GM12878 (cell line): Measurements from ENCODE around the gene RSRC1. TPM values are rescaled to one million over a fixed set of nuclear protein-coding genes. Genes with fewer than 3 reads are reported as not detected.

Experiments
- ATAC-seq: fragments of 200-7000 bp; cut with Tn5 transposase; 3 replicates; pipeline ENCODE4 v1.9.1; 2020; ENCODE audit warnings: mild to moderate bottlenecking, moderate library complexity
- BruUV-seq: library from RNA; stranded (reverse); fragments of 400-500 nt; replicated peaks from 2 replicates; lab custom pipeline; 2021; lab: Mats Ljungman, UMichigan
- CTCF ChIA-PET: fragments of 300-600 bp; sonication (Branson Sonifier 250); formaldehyde crosslinking; extraction: SDS; loops from one replicate; lab custom pipeline; 2021; ENCODE audit warnings: inconsistent platforms; lab: Yijun Ruan, JAX
- POLR2A ChIA-PET: fragments of 350-600 bp; formaldehyde crosslinking; extraction: SDS; loops from one replicate; lab custom pipeline; 2021; ENCODE audit warnings: inconsistent platforms; lab: Charles Lee
- RAD21 ChIA-PET: fragments of 300-600 bp; sonication (Branson Sonifier 250); formaldehyde crosslinking; loops from one replicate; lab custom pipeline; 2023; ENCODE audit warnings: antibody characterized with exemption; ENCODE audit not compliant: unreplicated experiment; lab: Charles Lee
- SMC1A ChIA-PET: fragments of 300-600 bp; sonication (Branson Sonifier 250); formaldehyde crosslinking; loops from one replicate; lab custom pipeline; 2023; ENCODE audit not compliant: unreplicated experiment, uncharacterized antibody; lab: Charles Lee
- DNase-seq: peaks from one replicate; pipeline ENCODE4 v3.0.0-alpha.2; 2011; ENCODE audit warnings: low read depth, low spot score
- FAIRE-seq: peaks from 3 replicates; lab custom pipeline; 2011; peaks lifted over from hg19 to GRCh38; lab: Jason Lieb, UNC
- H2AFZ ChIP-seq: 2 replicates; pipeline ENCODE4 v1.6.0; 2011; ENCODE audit warnings: low read depth, low read length, control low read depth; ENCODE audit not compliant: control insufficient read depth
- H3K27ac ChIP-seq: 2 replicates; pipeline ENCODE4 v1.5.1; 2011; ENCODE audit warnings: control low read depth; ENCODE audit not compliant: control insufficient read depth, insufficient read depth
- H3K27me3 ChIP-seq, 2 experiments: replicated peaks in 1 of 2; 2 replicates each; pipeline versions ENCODE4 v1.6.0 to v1.6.1; 2011; ENCODE audit warnings: low read length in 1 of 2; ENCODE audit not compliant: control insufficient read depth in 2 of 2, insufficient read depth in 2 of 2
- H3K36me3 ChIP-seq, 2 experiments: 2 replicates each; pipeline ENCODE4 v1.5.1; 2011; ENCODE audit warnings: low read length in 1 of 2; ENCODE audit not compliant: control insufficient read depth in 2 of 2, insufficient read depth in 2 of 2
- H3K4me1 ChIP-seq: 2 replicates; pipeline ENCODE4 v1.6.1; 2011; ENCODE audit warnings: mild to moderate bottlenecking, low read length, moderate library complexity, mixed read lengths; ENCODE audit not compliant: control insufficient read depth, insufficient read depth
- H3K4me2 ChIP-seq: 2 replicates; pipeline ENCODE4 v1.6.0; 2011; ENCODE audit warnings: control low read depth; ENCODE audit not compliant: control insufficient read depth, insufficient read depth
- H3K4me3 ChIP-seq: fragments of 200-600 bp; sonication (generic); 2 replicates; pipeline ENCODE4 v1.5.1; 2016
- H3K79me2 ChIP-seq: 2 replicates; pipeline ENCODE4 v1.6.0; 2011; ENCODE audit warnings: low read length; ENCODE audit not compliant: control insufficient read depth, insufficient read depth
- H3K9ac ChIP-seq: 2 replicates; pipeline ENCODE4 v1.8.0; 2011; ENCODE audit warnings: low read length, control low read depth, mixed read lengths; ENCODE audit not compliant: control insufficient read depth, insufficient read depth
- H3K9me3 ChIP-seq: replicated peaks from 3 replicates; pipeline ENCODE4 v1.5.1; 2011; ENCODE audit warnings: mild to moderate bottlenecking, low read length; ENCODE audit not compliant: control insufficient read depth, insufficient read depth
- H4K20me1 ChIP-seq: 2 replicates; pipeline ENCODE4 v1.6.0; 2011; ENCODE audit not compliant: control insufficient read depth, insufficient read depth
- ATF2 ChIP-seq: IDR thresholded peaks from 2 replicates; pipeline ENCODE4 v1.6.1; 2012; ENCODE audit warnings: low read length, inconsistent platforms
- CBX5 ChIP-seq: sonication (generic); IDR thresholded peaks from 2 replicates; pipeline ENCODE4 v1.6.1; 2016; ENCODE audit warnings: low read depth, moderate library complexity, mild to moderate bottlenecking, inconsistent platforms
- CHD2 ChIP-seq: IDR thresholded peaks from 2 replicates; pipeline ENCODE4 v1.6.1; 2011; ENCODE audit warnings: low read depth, low read length, improper control_type of control experiment, borderline replicate concordance
- E2F8 ChIP-seq: fragments of 450-650 bp; IDR thresholded peaks from 2 replicates; pipeline ENCODE4 v1.6.1; 2018; ENCODE audit warnings: mild to moderate bottlenecking, low read depth, moderate library complexity; ENCODE audit not compliant: partially characterized antibody
- HCFC1 ChIP-seq: fragments of 150-350 bp; IDR thresholded peaks from 2 replicates; pipeline ENCODE4 v1.6.1; 2014; ENCODE audit warnings: low read length
- HDAC2 ChIP-seq: fragments of 200-600 bp; sonication (generic); IDR thresholded peaks from 2 replicates; pipeline ENCODE4 v1.6.1; 2017
- IKZF1 ChIP-seq: fragments of 450-650 bp; conservative IDR thresholded peaks from 2 replicates; pipeline ENCODE4 v1.6.1; 2017; ENCODE audit warnings: antibody characterized with exemption, mild to moderate bottlenecking
- NFYA ChIP-seq: IDR thresholded peaks from 2 replicates; pipeline ENCODE4 v1.6.1; 2011; ENCODE audit warnings: low read depth, mild to moderate bottlenecking, low read length, improper control_type of control experiment, borderline replicate concordance
- RAD21 ChIP-seq: IDR thresholded peaks from 2 replicates; pipeline ENCODE4 v1.6.1; 2011; ENCODE audit warnings: mild to moderate bottlenecking, low read depth, low read length, moderate library complexity; ENCODE audit not compliant: insufficient read depth
- RAD51 ChIP-seq: fragments of 450-650 bp; IDR thresholded peaks from 2 replicates; pipeline ENCODE4 v1.6.1; 2016; ENCODE audit warnings: moderate library complexity, mild to moderate bottlenecking, inconsistent platforms
- TCF3 ChIP-seq: IDR thresholded peaks from 2 replicates; pipeline ENCODE4 v1.6.1; 2012; ENCODE audit warnings: low read depth, mild to moderate bottlenecking, low read length, borderline replicate concordance; ENCODE audit not compliant: insufficient read depth
- in situ Hi-C: fragments of 300-500 bp; cut with MboI; formaldehyde crosslinking; loops from 9 replicates; pipeline ENCODE4 v1.14.3; 2018; ENCODE audit warnings: mixed read lengths
- intact Hi-C: fragments of 100-400 bp; cut with micrococcal nuclease; formaldehyde crosslinking; loops from one replicate; pipeline ENCODE4 v1.14.2; 2022; ENCODE audit not compliant: unreplicated experiment
- polyA plus RNA-seq, 11 experiments: library from polyadenylated mRNA; depleted of rRNA in 4 of 11; unstranded in 6 of 11; stranded (reverse) in 5 of 11; fragments of >200 nt; fragmentation: Nextera tagmentation in 4 of 11; fragmentation: Illumina TruSeq in 1 of 11; extraction: Ambion mirVana in 4 of 11; extraction: Trizol in 1 of 11; gene quantifications; 1 replicate in 1 of 11; 2 replicates in 10 of 11; pipeline versions ENCODE4 v1.2.1 to v1.2.3, GENCODE V29; 2011 to 2016; ENCODE audit warnings: inconsistent platforms in 2 of 11, missing spikeins in 2 of 11, low read depth in 1 of 11
- total RNA-seq, 4 experiments: library from RNA; depleted of rRNA in 3 of 4; stranded (reverse); fragments of >200 nt in 3 of 4; fragmentation: Illumina TruSeq in 1 of 4; extraction: Trizol in 1 of 4; gene quantifications; 2 replicates each; pipeline versions ENCODE4 v1.2.1 to v1.2.3, GENCODE V29; 2013 to 2021

RSRC1 gene
- total and polyA plus RNA-seq, 10 of the 15 experiments (the other 5 are each of a cell fraction or from before 2014, with no cell fraction given), result 16.4 to 85.9 (median 42.0) TPM

GRCh38 chr3:158402590-158402989 is 292.7 kb downstream of the RSRC1 start:
- intact Hi-C loops, result no loop called here
- H3K4me3 ChIP-seq, result no peak overlapping the region
- no peak overlapping the region for H2AFZ ChIP-seq
- H3K79me2 ChIP-seq, result no peaks in the 10 kb centered on the region
- ChIA-PET CTCF (interaction anchor here (1.2 to 2.0 kb wide), 6 partner anchors 9 to 38 kb away, joined by 3 to 14 read pairs (median 4); no protein-coding TSS in a partner anchor), POLR2A (no interaction called here), SMC1A (interaction anchor here (1.0 to 2.2 kb wide), 7 partner anchors 9 to 47 kb away, joined by 3 to 8 read pairs (median 5); no protein-coding TSS in a partner anchor), RAD21 (interaction anchor here (0.5 to 0.8 kb wide), 4 partner anchors 31 to 90 kb away, joined by 3 read pairs; no protein-coding TSS in a partner anchor)
- no peak overlapping the region for H3K9ac ChIP-seq
- TF ChIP-seq RAD21, result no peak
- TF ChIP-seq NFYA, result no peak
- TF ChIP-seq HCFC1, result no peak
- no peak for TF ChIP-seq CBX5
- no peak for TF ChIP-seq RAD51
- no peak for TF ChIP-seq IKZF1
- TF ChIP-seq TCF3, result no peak
- no peak for TF ChIP-seq ATF2
- no peak for TF ChIP-seq HDAC2
- no peak for TF ChIP-seq CHD2
- no peak for TF ChIP-seq E2F8
- no peaks in the 10 kb centered on the region for H3K27me3 ChIP-seq
- ATAC-seq (no peak), DNase-seq (no peak), FAIRE-seq (no peak)
- H4K20me1 ChIP-seq, result no peaks in the 10 kb centered on the region
- BruUV-seq, result no TSS peak
- in situ Hi-C loops, result no loop called here
- no peaks in the 10 kb centered on the region for H3K36me3 ChIP-seq
- H3K4me1 ChIP-seq, result no peaks in the 10 kb centered on the region
- no peaks in the 10 kb centered on the region; the same call in 2 of the 3 replicates for H3K9me3 ChIP-seq
- no peak overlapping the region for H3K4me2 ChIP-seq
- H3K27ac ChIP-seq, result no peak overlapping the region
